ENCODE results near the gene LHX5. TPM values are rescaled to one million over a fixed set of nuclear protein-coding genes. Genes with fewer than 3 reads are reported as not detected.

The LHX5 gene
- total RNA-seq, 1 experiment from 2014 or later = not detected

- peak overlapping the region; percentile 27 to 50 for H3K4me3 ChIP-seq (ENCODE audit: low read depth in 2 of 2, low read length in 2 of 2)
- no peak for ATAC-seq
- TF ChIP-seq REST (IDR thresholded peaks at IDR 0.05; ENCODE audit: insufficient read depth in 1 of 2, low read depth in 2 of 2, low read length in 1 of 2) = no peak
- TF ChIP-seq TCF7L2 (IDR thresholded peaks at IDR 0.05; ENCODE audit: low read depth, low read length) = no peak
- TF ChIP-seq POLR2AphosphoS5 (IDR thresholded peaks at IDR 0.05; ENCODE audit: low read depth, low read length) = no peak
- TF ChIP-seq CTCF (IDR thresholded peaks at IDR 0.05) = no peak; the same call in 1 of the 2 replicates
- TF ChIP-seq SIN3A (IDR thresholded peaks at IDR 0.05; ENCODE audit: borderline replicate concordance, insufficient read depth, low read depth, low read length) = no peak
- peaks cover 50% of the 10 kb centered on the region for H3K27me3 ChIP-seq (ENCODE audit: control insufficient read depth, insufficient read depth, low read length)
- no peak for DNase-seq (ENCODE audit: low read depth, low spot score)
- no TSS peak for BruUV-seq (replicated peaks)
- H3K36me3 ChIP-seq (ENCODE audit: control insufficient read depth, insufficient read depth, low read length) = no peaks in the 10 kb centered on the region
- in situ Hi-C loops (cut with HindIII; ENCODE audit: low pct_unique_long_range_greater_than_20kb, low sequenced_read_pairs) (no loop called here), intact Hi-C loops (cut with micrococcal nuclease; ENCODE audit: unreplicated experiment) (no loop called here)
- CTCF ChIA-PET = interaction anchor here (0.5 kb wide), 1 partner anchor 254 kb away, joined by 4 read pairs; no protein-coding TSS in a partner anchor
- H3K4me1 ChIP-seq (ENCODE audit: control insufficient read depth, insufficient read depth, low read length) = peaks cover 13% of the 10 kb centered on the region
- no peak overlapping the region for H3K27ac ChIP-seq (ENCODE audit: low read length)
- no peaks in the 10 kb centered on the region for H3K9me3 ChIP-seq (ENCODE audit: control insufficient read depth, insufficient read depth, low read depth, low read length)
- POLR2A ChIA-PET = no interaction called here
Observed at GRCh38 chr12:113464852-113465719, 6.6 kb downstream of the LHX5 start.

GRCh38 chr12:113464452-113464775 is 7.3 kb downstream of the LHX5 start:
- ATAC-seq = no peak
- peaks cover 13% of the 10 kb centered on the region for H3K4me1 ChIP-seq (ENCODE audit: control insufficient read depth, insufficient read depth, low read length)
- intact Hi-C loops (cut with micrococcal nuclease; ENCODE audit: unreplicated experiment) (no loop called here), in situ Hi-C loops (cut with HindIII; ENCODE audit: low pct_unique_long_range_greater_than_20kb, low sequenced_read_pairs) (no loop called here)
- POLR2A ChIA-PET = no interaction called here
- H3K27ac ChIP-seq (ENCODE audit: low read length) = no peak overlapping the region
- BruUV-seq (replicated peaks) = no TSS peak
- H3K9me3 ChIP-seq (ENCODE audit: control insufficient read depth, insufficient read depth, low read depth, low read length) = no peaks in the 10 kb centered on the region
- peaks cover 44% of the 10 kb centered on the region for H3K27me3 ChIP-seq (ENCODE audit: control insufficient read depth, insufficient read depth, low read length)
- CTCF ChIA-PET = interaction anchor here (0.5 kb wide), 1 partner anchor 254 kb away, joined by 4 read pairs; no protein-coding TSS in a partner anchor
- no peak for DNase-seq (ENCODE audit: low read depth, low spot score)
- no peaks in the 10 kb centered on the region for H3K36me3 ChIP-seq (ENCODE audit: control insufficient read depth, insufficient read depth, low read length)
- TF ChIP-seq SIN3A (IDR thresholded peaks at IDR 0.05; ENCODE audit: borderline replicate concordance, insufficient read depth, low read depth, low read length) (no peak), REST (IDR thresholded peaks at IDR 0.05; ENCODE audit: insufficient read depth in 1 of 2, low read depth in 2 of 2, low read length in 1 of 2) (no peak), CTCF (IDR thresholded peaks at IDR 0.05) (no peak), TCF7L2 (IDR thresholded peaks at IDR 0.05; ENCODE audit: low read depth, low read length) (no peak), POLR2AphosphoS5 (IDR thresholded peaks at IDR 0.05; ENCODE audit: low read depth, low read length) (no peak)
- H3K4me3 ChIP-seq (ENCODE audit: low read depth in 2 of 2, low read length in 2 of 2) = peak overlapping the region in 1 of 2 experiments; percentile 23; a peak in 1 of 4 replicates

All from Panc1 (cell line).